Measurements from ENCODE around the gene MIOX. TPM values are rescaled to one million over a fixed set of nuclear protein-coding genes. Genes with fewer than 3 reads are reported as not detected.

MIOX gene
- total and polyA plus RNA-seq, 9 of the 15 experiments (the other 6 are each of a cell fraction or from before 2014, with no cell fraction given) = 0.08 TPM; not detected in 8

DNA sequence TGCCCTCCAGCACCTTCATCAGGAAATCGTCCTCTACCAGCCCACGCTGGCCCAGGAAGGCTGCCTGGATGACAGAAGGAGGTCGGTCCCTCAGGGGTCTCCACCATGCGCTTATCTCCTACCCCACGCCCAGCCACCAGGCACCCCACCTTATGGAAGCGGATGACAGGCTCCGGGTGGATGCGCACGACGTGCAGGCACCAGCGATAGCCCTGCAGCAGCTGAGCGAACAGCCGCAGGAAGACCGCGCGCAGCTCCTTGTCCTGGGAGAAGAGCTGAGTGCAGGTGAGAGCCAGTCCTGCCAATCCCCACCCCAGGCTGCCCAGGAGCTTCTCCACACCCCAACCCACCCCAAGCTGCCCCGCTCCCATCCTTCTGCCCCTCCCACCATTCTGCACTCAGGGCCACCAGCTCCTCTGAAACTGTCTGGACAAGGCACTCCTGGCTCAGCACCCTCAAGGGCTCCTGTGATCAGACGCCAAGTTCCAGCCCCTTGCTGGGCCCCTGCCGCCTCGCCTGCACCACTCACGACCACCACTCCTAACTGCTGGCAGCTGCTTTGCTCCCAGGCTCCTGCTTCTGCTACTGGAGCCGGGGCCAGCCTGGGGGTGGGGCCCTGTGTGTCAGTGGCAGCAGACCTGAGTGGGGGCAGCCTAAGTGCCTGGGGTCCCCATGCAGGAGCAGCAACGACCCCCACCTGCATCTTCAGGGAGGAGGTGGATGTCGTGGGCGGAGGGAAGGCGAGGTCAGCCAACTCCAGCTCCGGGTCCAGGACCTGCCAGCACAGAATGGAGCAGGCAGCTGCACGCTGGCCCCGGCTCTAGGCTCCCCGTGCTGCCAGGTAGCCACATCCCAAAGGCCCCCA is 21.4 kb upstream of the MIOX start:
- H3K27me3 ChIP-seq (ENCODE audit: control insufficient read depth in 2 of 2, insufficient read depth in 2 of 2, low read length in 2 of 2) = no peaks in the 10 kb centered on the region
- no peak overlapping the region for H3K9ac ChIP-seq (ENCODE audit: insufficient read depth in 1 of 2, low read depth in 2 of 2, low read length in 2 of 2)
- WGBS (ENCODE audit: insufficient coverage, low coverage, missing lambda C conversion rate) = 92% methylated on average over 21 of the region's 30 CpGs
- H2AFZ ChIP-seq (ENCODE audit: low read depth, low read length) = no peak overlapping the region
- H3K79me2 ChIP-seq (ENCODE audit: control insufficient read depth, insufficient read depth, low read length) = peaks cover 18% of the 10 kb centered on the region
- no peak for ATAC-seq
- peaks cover 47% of the 10 kb centered on the region; the same call in 1 of the 3 replicates for H3K36me3 ChIP-seq (ENCODE audit: control insufficient read depth, insufficient read depth, low read length)
- in situ Hi-C loops (cut with MboI) = no loop called here
- peaks cover 7% of the 10 kb centered on the region; the same call in 1 of the 2 replicates for H4K20me1 ChIP-seq (replicated peaks; ENCODE audit: control insufficient read depth, insufficient read depth, low read length)
- TF ChIP-seq, protein P1, sequence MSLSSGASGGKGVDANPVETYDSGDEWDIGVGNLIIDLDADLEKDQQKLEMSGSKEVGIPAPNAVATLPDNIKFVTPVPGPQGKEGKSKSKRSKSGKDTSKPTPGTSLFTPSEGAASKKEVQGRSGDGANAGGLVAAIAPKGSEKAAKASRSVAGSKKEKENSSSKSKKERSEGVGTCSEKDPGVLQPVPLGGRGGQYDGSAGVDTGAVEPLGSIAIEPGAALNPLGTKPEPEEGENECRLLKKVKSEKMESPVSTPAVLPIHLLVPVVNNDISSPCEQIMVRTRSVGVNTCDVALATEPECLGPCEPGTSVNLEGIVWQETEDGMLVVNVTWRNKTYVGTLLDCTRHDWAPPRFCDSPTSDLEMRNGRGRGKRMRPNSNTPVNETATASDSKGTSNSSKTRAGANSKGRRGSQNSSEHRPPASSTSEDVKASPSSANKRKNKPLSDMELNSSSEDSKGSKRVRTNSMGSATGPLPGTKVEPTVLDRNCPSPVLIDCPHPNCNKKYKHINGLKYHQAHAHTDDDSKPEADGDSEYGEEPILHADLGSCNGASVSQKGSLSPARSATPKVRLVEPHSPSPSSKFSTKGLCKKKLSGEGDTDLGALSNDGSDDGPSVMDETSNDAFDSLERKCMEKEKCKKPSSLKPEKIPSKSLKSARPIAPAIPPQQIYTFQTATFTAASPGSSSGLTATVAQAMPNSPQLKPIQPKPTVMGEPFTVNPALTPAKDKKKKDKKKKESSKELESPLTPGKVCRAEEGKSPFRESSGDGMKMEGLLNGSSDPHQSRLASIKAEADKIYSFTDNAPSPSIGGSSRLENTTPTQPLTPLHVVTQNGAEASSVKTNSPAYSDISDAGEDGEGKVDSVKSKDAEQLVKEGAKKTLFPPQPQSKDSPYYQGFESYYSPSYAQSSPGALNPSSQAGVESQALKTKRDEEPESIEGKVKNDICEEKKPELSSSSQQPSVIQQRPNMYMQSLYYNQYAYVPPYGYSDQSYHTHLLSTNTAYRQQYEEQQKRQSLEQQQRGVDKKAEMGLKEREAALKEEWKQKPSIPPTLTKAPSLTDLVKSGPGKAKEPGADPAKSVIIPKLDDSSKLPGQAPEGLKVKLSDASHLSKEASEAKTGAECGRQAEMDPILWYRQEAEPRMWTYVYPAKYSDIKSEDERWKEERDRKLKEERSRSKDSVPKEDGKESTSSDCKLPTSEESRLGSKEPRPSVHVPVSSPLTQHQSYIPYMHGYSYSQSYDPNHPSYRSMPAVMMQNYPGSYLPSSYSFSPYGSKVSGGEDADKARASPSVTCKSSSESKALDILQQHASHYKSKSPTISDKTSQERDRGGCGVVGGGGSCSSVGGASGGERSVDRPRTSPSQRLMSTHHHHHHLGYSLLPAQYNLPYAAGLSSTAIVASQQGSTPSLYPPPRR (CRISPR knock-in tag; IDR thresholded peaks at IDR 0.05; ENCODE audit: borderline replicate concordance) = no peak
- TF ChIP-seq ZFP36 (IDR thresholded peaks at IDR 0.05; ENCODE audit: low read depth, low read length, partially characterized antibody) = no peak
- TF ChIP-seq MED1 (CRISPR knock-in tag; IDR thresholded peaks at IDR 0.05; ENCODE audit: borderline replicate concordance) = no peak
- TF ChIP-seq NBN (IDR thresholded peaks at IDR 0.05; ENCODE audit: low read depth) = no peak
- no peak for TF ChIP-seq NRF1 (conservative IDR thresholded peaks at IDR 0.05 in 1 of 2, IDR thresholded peaks at IDR 0.05 in 1 of 2)
- TF ChIP-seq ZNF764 (CRISPR knock-in tag; IDR thresholded peaks at IDR 0.05; ENCODE audit: low read depth) = no peak
- no peak for TF ChIP-seq ZNF449 (CRISPR knock-in tag; IDR thresholded peaks at IDR 0.05)
- TF ChIP-seq ILF3 (IDR thresholded peaks at IDR 0.05; ENCODE audit: borderline replicate concordance) = no peak
- no peak for TF ChIP-seq CBX3 (IDR thresholded peaks at IDR 0.05; ENCODE audit: borderline replicate concordance in 1 of 2, low read length in 2 of 2)
- TF ChIP-seq, protein P2, sequence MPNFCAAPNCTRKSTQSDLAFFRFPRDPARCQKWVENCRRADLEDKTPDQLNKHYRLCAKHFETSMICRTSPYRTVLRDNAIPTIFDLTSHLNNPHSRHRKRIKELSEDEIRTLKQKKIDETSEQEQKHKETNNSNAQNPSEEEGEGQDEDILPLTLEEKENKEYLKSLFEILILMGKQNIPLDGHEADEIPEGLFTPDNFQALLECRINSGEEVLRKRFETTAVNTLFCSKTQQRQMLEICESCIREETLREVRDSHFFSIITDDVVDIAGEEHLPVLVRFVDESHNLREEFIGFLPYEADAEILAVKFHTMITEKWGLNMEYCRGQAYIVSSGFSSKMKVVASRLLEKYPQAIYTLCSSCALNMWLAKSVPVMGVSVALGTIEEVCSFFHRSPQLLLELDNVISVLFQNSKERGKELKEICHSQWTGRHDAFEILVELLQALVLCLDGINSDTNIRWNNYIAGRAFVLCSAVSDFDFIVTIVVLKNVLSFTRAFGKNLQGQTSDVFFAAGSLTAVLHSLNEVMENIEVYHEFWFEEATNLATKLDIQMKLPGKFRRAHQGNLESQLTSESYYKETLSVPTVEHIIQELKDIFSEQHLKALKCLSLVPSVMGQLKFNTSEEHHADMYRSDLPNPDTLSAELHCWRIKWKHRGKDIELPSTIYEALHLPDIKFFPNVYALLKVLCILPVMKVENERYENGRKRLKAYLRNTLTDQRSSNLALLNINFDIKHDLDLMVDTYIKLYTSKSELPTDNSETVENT (CRISPR knock-in tag; IDR thresholded peaks at IDR 0.05) = no peak
- ChIA-PET POLR2A (no interaction called here), CTCF (ENCODE audit: low intra/inter-chr PET ratio) (no interaction called here)
- no peak overlapping the region for H3K27ac ChIP-seq (ENCODE audit: extremely low read depth, low read depth, low read length)
- peaks cover 10 to 12% of the 10 kb centered on the region in 2 experiments for H3K4me1 ChIP-seq (replicated peaks in 1 of 2; ENCODE audit: control insufficient read depth in 2 of 2, insufficient read depth in 2 of 2, low read length in 2 of 2)
- H3K9me3 ChIP-seq (replicated peaks; ENCODE audit: control insufficient read depth, insufficient read depth, low read depth, low read length) = no peaks in the 10 kb centered on the region
- DNase-seq (ENCODE audit: extremely low read depth in 1 of 4, low spot score in 3 of 4) = no peak
- H3K9me1 ChIP-seq (ENCODE audit: control insufficient read depth, insufficient read depth, low read length) = peaks cover 2% of the 10 kb centered on the region
- no peak overlapping the region for H3K4me3 ChIP-seq
- BruUV-seq (replicated peaks) = no TSS peak
- no peak for FAIRE-seq
- no peak overlapping the region for H3K4me2 ChIP-seq (ENCODE audit: insufficient read depth, low read length)
- intact Hi-C loops (cut with micrococcal nuclease) = no loop called here
